Renal pelvis (tissue), 4 donors: ENCODE results near the gene SPOCK1. TPM values are rescaled to one million over a fixed set of nuclear protein-coding genes. Genes with fewer than 3 reads are reported as not detected.
"Not testable (repeated sequence)": the region's sequence is repeated elsewhere in the genome, so short reads cannot be mapped to it uniquely, and the experiment has no call there.

ENCODE experiments used
- DNase-seq: peaks from one replicate; pipeline ENCODE4 v3.0.0-alpha.2; 2013
- polyA plus RNA-seq, 3 donors: library from polyadenylated mRNA; unstranded; fragments of 120-200 nt; gene quantifications; one replicate each; pipeline ENCODE4 v1.2.1, GENCODE V29; 2013; ENCODE audit not compliant: insufficient read length in 3 of 3

The SPOCK1 gene
- polyA plus RNA-seq, 3 donors, result 4.5 to 9.5 (median 9.2) TPM

GRCh38 chr5:137400571-137400970 lies 98.6 kb downstream of the SPOCK1 start:
- no peak for DNase-seq

- no peak for DNase-seq
These were observed 99.2 kb downstream of the SPOCK1 start for GRCh38 chr5:137399911-137400310.

- DNase-seq, result no peak
These were observed 100.4 kb downstream of the SPOCK1 start for GRCh38 chr5:137398751-137399150.

- no peak for DNase-seq
These were observed 101.0 kb downstream of the SPOCK1 start for GRCh38 chr5:137398154-137398553.

GRCh38 chr5:137395011-137395755 lies 103.9 kb downstream of the SPOCK1 start:
- DNase-seq, result peak; percentile 10

GRCh38 chr5:137394380-137394779 lies 104.7 kb downstream of the SPOCK1 start:
- DNase-seq, result no peak

- DNase-seq, result no peak
These were observed 105.7 kb downstream of the SPOCK1 start for GRCh38 chr5:137393196-137393993.

GRCh38 chr5:137392261-137392660 lies 106.9 kb downstream of the SPOCK1 start:
- DNase-seq, result no peak

- DNase-seq, result not testable (repeated sequence)
These were observed 108.1 kb downstream of the SPOCK1 start for GRCh38 chr5:137391044-137391443.

GRCh38 chr5:137389042-137389441 lies 110.1 kb downstream of the SPOCK1 start:
- DNase-seq, result no peak

GRCh38 chr5:137385064-137385463 lies 114.1 kb downstream of the SPOCK1 start:
- DNase-seq, result no peak

- no peak for DNase-seq
These were observed 115.2 kb downstream of the SPOCK1 start for GRCh38 chr5:137383909-137384308.

GRCh38 chr5:137381555-137381954 lies 117.6 kb downstream of the SPOCK1 start:
- DNase-seq, result no peak

GRCh38 chr5:137379555-137380286 lies 119.4 kb downstream of the SPOCK1 start:
- no peak for DNase-seq

GRCh38 chr5:137375741-137376526 lies 123.2 kb downstream of the SPOCK1 start:
- no peak for DNase-seq

- no peak for DNase-seq
These were observed 124.9 kb downstream of the SPOCK1 start for GRCh38 chr5:137374110-137374714.

- DNase-seq, result no peak
These were observed 126.4 kb downstream of the SPOCK1 start for GRCh38 chr5:137372773-137373160.

GRCh38 chr5:137372016-137372772 lies 126.9 kb downstream of the SPOCK1 start:
- DNase-seq, result no peak

GRCh38 chr5:137370096-137371071 lies 128.7 kb downstream of the SPOCK1 start:
- DNase-seq, result no peak
